Keratinocyte (primary cell): ENCODE data around the gene VPS25.

Experiments
- EZH2 ChIP-seq: IDR thresholded peaks from one replicate; pipeline ENCODE4 v1.6.1; 2012; ENCODE audit warnings: inconsistent platforms, mild to moderate bottlenecking, low read length, moderate library complexity
- TF ChIP-seq, protein P1 (sequence below), 3 experiments: IDR thresholded peaks in 1 of 3; conservative IDR thresholded peaks in 1 of 3; optimal IDR thresholded peaks in 1 of 3; 2 replicates in 2 of 3; 3 replicates in 1 of 3; pipeline versions ENCODE3 to v1.5.1; 2011; ENCODE audit warnings: low read length in 3 of 3, mild to moderate bottlenecking in 3 of 3, moderate library complexity in 2 of 3, control low read depth in 1 of 3, inconsistent platforms in 1 of 3; ENCODE audit not compliant: insufficient read depth in 2 of 3; ENCODE audit errors: extremely low read depth in 1 of 3

DNA sequence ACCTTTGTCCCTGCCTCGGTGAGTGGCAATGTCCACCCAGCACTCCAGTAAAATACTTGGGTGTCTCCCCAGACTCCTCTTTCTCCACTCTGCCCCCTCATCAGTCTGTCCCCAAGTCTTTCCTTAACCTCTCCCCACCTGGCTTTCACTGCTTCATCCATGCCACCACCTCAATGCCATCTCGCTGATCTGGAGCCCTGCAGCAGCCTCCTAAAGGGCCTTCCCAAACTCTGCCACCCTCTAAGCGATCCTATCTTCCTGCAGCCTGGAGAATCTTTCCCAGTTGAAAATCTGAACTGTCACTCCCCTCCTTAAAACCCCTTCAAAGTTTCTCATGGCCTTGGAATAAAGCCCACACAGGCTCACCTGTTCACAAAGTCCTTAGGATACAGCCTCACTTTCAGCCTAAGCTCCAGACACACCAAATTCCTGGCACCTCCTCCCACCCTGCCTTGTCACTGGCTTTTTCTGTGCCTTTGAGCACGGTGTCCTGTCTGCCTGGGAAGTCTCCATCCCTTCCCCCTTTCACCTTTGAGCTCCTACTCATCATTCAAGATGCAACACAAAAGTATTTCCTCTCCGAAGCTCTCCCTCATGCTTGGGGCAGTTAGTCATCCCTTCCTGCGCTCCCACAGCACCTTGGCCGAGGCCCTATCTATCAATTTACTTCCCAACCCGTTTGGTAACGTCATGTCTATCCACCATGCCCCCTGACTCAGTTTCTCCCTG, 10.0 kb downstream of the VPS25 start:
- TF ChIP-seq, protein P1, sequence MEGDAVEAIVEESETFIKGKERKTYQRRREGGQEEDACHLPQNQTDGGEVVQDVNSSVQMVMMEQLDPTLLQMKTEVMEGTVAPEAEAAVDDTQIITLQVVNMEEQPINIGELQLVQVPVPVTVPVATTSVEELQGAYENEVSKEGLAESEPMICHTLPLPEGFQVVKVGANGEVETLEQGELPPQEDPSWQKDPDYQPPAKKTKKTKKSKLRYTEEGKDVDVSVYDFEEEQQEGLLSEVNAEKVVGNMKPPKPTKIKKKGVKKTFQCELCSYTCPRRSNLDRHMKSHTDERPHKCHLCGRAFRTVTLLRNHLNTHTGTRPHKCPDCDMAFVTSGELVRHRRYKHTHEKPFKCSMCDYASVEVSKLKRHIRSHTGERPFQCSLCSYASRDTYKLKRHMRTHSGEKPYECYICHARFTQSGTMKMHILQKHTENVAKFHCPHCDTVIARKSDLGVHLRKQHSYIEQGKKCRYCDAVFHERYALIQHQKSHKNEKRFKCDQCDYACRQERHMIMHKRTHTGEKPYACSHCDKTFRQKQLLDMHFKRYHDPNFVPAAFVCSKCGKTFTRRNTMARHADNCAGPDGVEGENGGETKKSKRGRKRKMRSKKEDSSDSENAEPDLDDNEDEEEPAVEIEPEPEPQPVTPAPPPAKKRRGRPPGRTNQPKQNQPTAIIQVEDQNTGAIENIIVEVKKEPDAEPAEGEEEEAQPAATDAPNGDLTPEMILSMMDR (optimal IDR thresholded peaks at IDR 0.05 in 1 of 3, IDR thresholded peaks at IDR 0.05 in 1 of 3, conservative IDR thresholded peaks at IDR 0.05 in 1 of 3; ENCODE audit: extremely low read depth in 1 of 3, insufficient read depth in 2 of 3, low read length in 3 of 3), result no peak
- no peak for TF ChIP-seq EZH2
